Measurements from ENCODE around the gene BCR. TPM values are rescaled to one million over a fixed set of nuclear protein-coding genes. Genes with fewer than 3 reads are reported as not detected.

BCR gene
- total and polyA plus RNA-seq, 2 of the 8 experiments (the other 6 are each of a cell fraction or from before 2014, with no cell fraction given) = 66.7 to 130 TPM

DNA sequence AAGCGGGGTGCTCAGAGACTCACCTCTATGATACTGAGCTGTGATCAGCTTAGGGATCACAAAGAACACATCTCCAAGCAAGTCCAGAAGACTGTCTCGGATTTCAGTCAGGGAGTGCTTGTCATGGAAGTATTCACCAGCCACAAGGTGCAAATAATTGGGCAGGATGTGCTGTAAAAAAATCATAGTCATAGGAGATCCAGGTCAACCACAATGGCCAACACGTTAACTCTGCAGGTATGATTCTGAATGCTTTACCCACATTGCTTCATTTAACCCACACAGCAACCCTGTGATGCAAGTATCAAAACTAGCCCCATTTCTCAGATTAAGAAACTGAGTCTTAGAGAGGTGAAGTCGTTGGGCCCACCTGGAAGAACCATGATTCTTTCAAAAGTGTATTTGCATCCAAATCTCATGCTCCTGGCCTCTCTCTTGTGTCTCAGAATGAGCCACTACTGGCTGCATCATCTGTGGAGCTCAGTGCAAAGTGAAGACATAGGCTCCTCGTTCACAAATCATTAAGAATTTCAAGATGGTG, 179.3 kb downstream of the BCR start:
- Histone ChIP-seq H3K27me3 (replicated peaks in 1 of 4; ENCODE audit: control insufficient read depth in 3 of 4, extremely low read depth in 1 of 4, insufficient read depth in 3 of 4, low read length in 3 of 4) (peaks cover 33 to 69% (median 57%) of the 10 kb centered on the region in 4 experiments), H2BK20ac (ENCODE audit: low read length) (no peak overlapping the region), H4K8ac (ENCODE audit: extremely low read depth, insufficient read depth, low read length) (no peak overlapping the region), H3K27ac (ENCODE audit: low read depth, low read length) (no peak overlapping the region), H2AFZ (ENCODE audit: low read length) (no peak overlapping the region), H3K4me3 (ENCODE audit: extremely low read depth in 1 of 4, insufficient read depth in 2 of 4, low read depth in 3 of 4, low read length in 4 of 4) (no peak overlapping the region), H3K4ac (replicated peaks; ENCODE audit: insufficient read length, low read depth, low read length) (no peak overlapping the region), H2BK120ac (replicated peaks; ENCODE audit: low read depth, low read length) (no peak overlapping the region), H3K79me1 (ENCODE audit: low read depth, low read length) (no peaks in the 10 kb centered on the region), H2BK5ac (ENCODE audit: low read depth, low read length) (no peak overlapping the region), H3K9me3 (ENCODE audit: insufficient read depth in 2 of 2, low read depth in 1 of 2, low read length in 1 of 2) (no peaks in the 10 kb centered on the region), H2AK5ac (ENCODE audit: low read depth, low read length) (no peak overlapping the region), H3K79me2 (ENCODE audit: control insufficient read depth in 1 of 2, insufficient read depth in 2 of 2, low read length in 2 of 2) (no peaks in the 10 kb centered on the region), H3K36me3 (ENCODE audit: control insufficient read depth in 2 of 4, insufficient read depth in 4 of 4, low read length in 3 of 4) (no peaks in the 10 kb centered on the region), H4K91ac (replicated peaks; ENCODE audit: insufficient read length, low read length) (no peak overlapping the region), H3K18ac (ENCODE audit: extremely low read depth, low read length) (no peak overlapping the region), H2BK12ac (ENCODE audit: low read depth, low read length) (no peak overlapping the region), H4K5ac (ENCODE audit: insufficient read length, low read depth, low read length) (no peak overlapping the region), H3K56ac (replicated peaks; ENCODE audit: insufficient read length, low read depth, low read length) (no peak overlapping the region), H3K4me2 (ENCODE audit: insufficient read depth in 1 of 2, low read depth in 2 of 2, low read length in 2 of 2) (no peak overlapping the region), H2BK15ac (ENCODE audit: low read length) (no peak overlapping the region), H3K4me1 (replicated peaks in 1 of 4; ENCODE audit: control insufficient read depth in 3 of 4, insufficient read depth in 4 of 4, low read length in 3 of 4) (no peaks in the 10 kb centered on the region), H3K9ac (replicated peaks in 1 of 4; ENCODE audit: extremely low read depth in 1 of 4, low read depth in 3 of 4, low read length in 3 of 4) (no peak overlapping the region), H3K14ac (ENCODE audit: insufficient read length) (no peak overlapping the region), H3K23me2 (ENCODE audit: low read depth, low read length) (no peaks in the 10 kb centered on the region), H4K20me1 (replicated peaks in 1 of 2; ENCODE audit: control insufficient read depth in 1 of 2, insufficient read depth in 2 of 2, low read length in 2 of 2) (peaks cover 0 to 2% of the 10 kb centered on the region in 2 experiments), H3K23ac (ENCODE audit: insufficient read length) (no peak overlapping the region)
- 65% methylated on average over 5 of the region's 5 CpGs; no CpG with 5 or more reads in 1 of the 2 experiments for WGBS, 2 experiments (ENCODE audit: extremely low coverage in 1 of 2, insufficient coverage in 1 of 2, insufficient read length in 1 of 2, insufficient replicate concordance in 2 of 2, low coverage in 1 of 2, low lambda C conversion rate in 2 of 2, missing lambda C conversion rate in 1 of 2)
- FAIRE-seq = no peak
- DNase-seq (ENCODE audit: low read depth in 1 of 2, low spot score in 2 of 2) = no peak
- CTCF ChIA-PET (ENCODE audit: partially characterized antibody) = interaction anchor here (0.7 to 1.5 kb wide), 3 partner anchors 9 to 174 kb away, joined by 3 to 4 read pairs (median 3); no protein-coding TSS in a partner anchor
- POLR2A ChIA-PET (ENCODE audit: partially characterized antibody) = no interaction called here
- TF ChIP-seq PHF8 (conservative IDR thresholded peaks at IDR 0.05; ENCODE audit: low read depth, low read length) = no peak
- TF ChIP-seq NRF1 (IDR thresholded peaks at IDR 0.05; ENCODE audit: low read depth, low read length) = no peak
- TF ChIP-seq EZH2 (IDR thresholded peaks at IDR 0.05; ENCODE audit: low read depth, low read length, severe bottlenecking) = no peak
- TF ChIP-seq BCL11A (IDR thresholded peaks at IDR 0.05; ENCODE audit: low read depth in 2 of 2, low read length in 2 of 2) = no peak
- no peak for TF ChIP-seq KDM4A (IDR thresholded peaks at IDR 0.05; ENCODE audit: low read depth, low read length, severe bottlenecking)
- no peak for TF ChIP-seq SP4 (IDR thresholded peaks at IDR 0.05; ENCODE audit: low read length)
- TF ChIP-seq POLR2AphosphoS5 (IDR thresholded peaks at IDR 0.05; ENCODE audit: low read depth, low read length) = no peak
- no peak for TF ChIP-seq SIRT6 (IDR thresholded peaks at IDR 0.05; ENCODE audit: low read length)
- TF ChIP-seq TAF7 (optimal IDR thresholded peaks at IDR 0.05; ENCODE audit: borderline replicate concordance, low read depth, low read length) = no peak
- no peak for TF ChIP-seq KDM1A (IDR thresholded peaks at IDR 0.05; ENCODE audit: borderline replicate concordance, low read length)
- TF ChIP-seq, protein P1, sequence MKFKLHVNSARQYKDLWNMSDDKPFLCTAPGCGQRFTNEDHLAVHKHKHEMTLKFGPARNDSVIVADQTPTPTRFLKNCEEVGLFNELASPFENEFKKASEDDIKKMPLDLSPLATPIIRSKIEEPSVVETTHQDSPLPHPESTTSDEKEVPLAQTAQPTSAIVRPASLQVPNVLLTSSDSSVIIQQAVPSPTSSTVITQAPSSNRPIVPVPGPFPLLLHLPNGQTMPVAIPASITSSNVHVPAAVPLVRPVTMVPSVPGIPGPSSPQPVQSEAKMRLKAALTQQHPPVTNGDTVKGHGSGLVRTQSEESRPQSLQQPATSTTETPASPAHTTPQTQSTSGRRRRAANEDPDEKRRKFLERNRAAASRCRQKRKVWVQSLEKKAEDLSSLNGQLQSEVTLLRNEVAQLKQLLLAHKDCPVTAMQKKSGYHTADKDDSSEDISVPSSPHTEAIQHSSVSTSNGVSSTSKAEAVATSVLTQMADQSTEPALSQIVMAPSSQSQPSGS (IDR thresholded peaks at IDR 0.05; ENCODE audit: low read length) = no peak
- TF ChIP-seq GTF2F1 (IDR thresholded peaks at IDR 0.05; ENCODE audit: borderline replicate concordance, low read depth, low read length) = no peak
- no peak for TF ChIP-seq JUND (IDR thresholded peaks at IDR 0.05; ENCODE audit: low read length)

Data from H1 (cell line).